GM21737 (cell line): Measurements from ENCODE around the gene C1orf198.

Experiments
- ATAC-seq: cut with Tn5 transposase; IDR thresholded peaks from one replicate; pipeline ENCODE4 v1.9.1; 2021; ENCODE audit warnings: mild to moderate bottlenecking, moderate library complexity; ENCODE audit not compliant: unreplicated experiment

The C1orf198 gene

DNA sequence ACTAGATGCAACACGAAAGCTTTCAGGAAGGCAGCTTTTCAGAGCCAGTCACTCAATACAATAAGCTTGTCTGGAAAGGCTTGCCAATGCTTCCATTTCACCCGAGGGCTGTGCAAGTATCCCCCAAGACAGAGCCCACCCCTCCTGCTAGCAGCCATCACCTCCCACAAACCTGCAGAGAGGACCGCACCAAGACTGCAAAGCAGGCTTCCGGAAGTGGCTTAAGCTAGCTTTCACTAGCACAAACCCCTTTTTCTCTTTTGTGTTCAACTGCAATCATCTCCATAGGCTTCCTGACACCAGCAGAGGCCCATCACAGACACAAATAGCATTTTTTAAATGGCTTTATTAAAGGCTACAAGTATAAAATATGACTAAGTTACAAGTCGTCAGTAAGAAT lies 31.5 kb downstream of the C1orf198 start:
- ATAC-seq = no peak

- ATAC-seq = no peak
Observed at GRCh38 chr1:230836347-230836746, 32.0 kb downstream of the C1orf198 start.

DNA sequence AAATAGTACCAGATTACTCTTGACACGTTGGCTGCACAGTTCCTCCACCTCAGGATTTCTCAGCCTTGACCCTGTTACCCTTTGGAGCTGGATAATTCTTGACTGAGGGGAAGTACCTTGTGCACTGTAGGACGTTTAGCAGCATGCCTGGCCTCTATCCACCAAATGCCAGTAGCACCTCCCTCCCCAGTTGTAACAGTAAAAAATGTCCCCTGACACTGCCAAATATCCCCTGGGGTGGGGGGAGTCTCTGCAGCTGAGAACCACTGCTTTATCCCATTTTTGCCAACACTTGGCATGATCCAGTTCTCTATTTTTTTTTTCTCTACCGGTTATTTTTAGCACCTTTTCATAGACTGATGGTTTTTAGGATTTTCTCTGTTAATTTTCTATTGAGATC lies 34.0 kb downstream of the C1orf198 start:
- ATAC-seq = no peak

GRCh38 chr1:230833511-230833910 lies 34.8 kb downstream of the C1orf198 start:
- no peak for ATAC-seq

DNA sequence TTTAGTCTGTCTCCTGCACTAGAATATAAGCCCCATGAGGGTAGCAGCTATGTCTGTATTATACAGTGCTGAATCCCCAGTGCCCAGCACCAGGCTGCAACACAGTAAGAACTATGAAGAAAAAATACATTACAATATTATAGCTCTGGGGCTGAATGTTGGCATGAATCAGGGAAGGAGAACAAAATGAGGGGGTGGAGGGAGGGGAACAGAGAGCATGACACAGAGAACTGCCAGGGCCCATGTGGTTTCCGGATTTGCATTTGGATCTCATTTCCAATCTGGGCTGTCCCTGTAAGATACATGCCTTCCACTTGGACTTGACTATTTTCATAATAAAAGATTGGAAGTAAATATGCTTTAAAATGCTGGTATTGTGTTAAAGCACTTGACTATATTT lies 35.8 kb downstream of the C1orf198 start:
- ATAC-seq = no peak

- no peak for ATAC-seq
Observed at GRCh38 chr1:230831771-230832170, 36.5 kb downstream of the C1orf198 start.

DNA sequence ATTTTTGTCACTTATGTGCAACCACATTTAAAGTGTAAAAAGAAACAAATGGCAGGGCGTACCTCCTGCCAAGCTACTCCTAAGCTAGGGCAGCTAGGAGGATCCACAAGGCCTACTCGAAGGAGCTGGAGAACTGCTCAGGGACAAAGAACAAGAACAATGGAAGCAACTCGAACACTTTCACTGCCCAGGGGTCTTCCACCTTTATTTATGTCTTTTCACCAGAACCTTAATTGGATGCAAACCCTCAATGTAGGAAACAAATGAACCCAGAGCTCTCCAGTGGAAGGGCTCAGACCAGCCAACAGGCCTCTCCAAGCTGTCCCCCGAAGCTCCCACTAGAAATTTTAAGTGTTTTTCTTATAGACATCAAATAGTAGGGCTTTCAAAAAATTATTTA lies 39.9 kb downstream of the C1orf198 start:
- no peak for ATAC-seq

GRCh38 chr1:230827801-230828200 lies 40.5 kb downstream of the C1orf198 start:
- ATAC-seq = no peak

DNA sequence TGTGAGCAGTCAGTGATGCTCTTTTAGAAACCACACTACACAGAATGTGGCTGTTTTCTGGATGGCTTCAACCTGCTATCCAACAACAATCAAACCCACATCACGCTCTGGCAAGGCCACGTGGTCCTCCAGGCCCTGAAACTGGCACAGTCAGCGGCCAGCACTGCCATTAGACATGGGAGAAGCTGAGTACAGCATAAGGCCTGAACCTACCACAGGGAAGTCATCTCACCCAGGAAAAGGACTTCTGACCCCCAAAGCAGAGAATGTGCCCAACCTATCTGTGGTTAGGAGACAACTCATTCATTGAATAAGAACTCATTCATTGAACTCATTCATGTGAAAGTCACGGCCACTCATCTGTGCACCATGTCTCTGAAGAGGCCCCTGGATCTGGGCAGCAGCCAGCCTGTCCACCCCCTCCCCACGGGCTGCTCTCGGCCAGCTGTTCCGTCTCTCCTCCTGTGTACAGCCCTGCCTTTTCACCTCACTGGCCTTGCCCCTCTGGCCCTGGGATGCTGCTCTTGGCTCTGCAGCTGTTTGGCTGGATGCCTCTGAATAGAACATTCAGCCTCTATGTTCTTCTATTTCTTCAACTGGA lies 41.1 kb downstream of the C1orf198 start:
- ATAC-seq = no peak

GRCh38 chr1:230826166-230826875 lies 42.0 kb downstream of the C1orf198 start:
- no peak for ATAC-seq

DNA sequence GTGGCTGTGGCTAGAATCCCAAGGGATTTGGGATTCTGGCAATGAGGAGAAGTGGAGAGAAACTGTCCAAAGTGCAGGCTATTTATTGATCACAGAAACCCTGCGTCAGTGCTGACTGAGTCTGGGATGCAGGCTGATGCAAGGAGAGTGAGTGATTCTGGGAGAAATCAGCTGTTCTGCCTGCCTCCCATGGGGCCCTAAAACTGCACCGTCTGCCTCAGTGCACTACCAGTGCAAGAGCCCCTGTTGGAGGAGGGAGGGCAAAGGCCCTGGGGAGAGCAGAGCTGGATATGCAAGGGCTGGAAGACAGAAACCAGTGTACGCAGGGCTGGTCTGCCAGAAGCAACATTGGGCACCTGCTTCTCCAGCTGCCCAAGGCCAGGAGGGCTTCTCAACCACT lies 42.6 kb downstream of the C1orf198 start:
- ATAC-seq = no peak

DNA sequence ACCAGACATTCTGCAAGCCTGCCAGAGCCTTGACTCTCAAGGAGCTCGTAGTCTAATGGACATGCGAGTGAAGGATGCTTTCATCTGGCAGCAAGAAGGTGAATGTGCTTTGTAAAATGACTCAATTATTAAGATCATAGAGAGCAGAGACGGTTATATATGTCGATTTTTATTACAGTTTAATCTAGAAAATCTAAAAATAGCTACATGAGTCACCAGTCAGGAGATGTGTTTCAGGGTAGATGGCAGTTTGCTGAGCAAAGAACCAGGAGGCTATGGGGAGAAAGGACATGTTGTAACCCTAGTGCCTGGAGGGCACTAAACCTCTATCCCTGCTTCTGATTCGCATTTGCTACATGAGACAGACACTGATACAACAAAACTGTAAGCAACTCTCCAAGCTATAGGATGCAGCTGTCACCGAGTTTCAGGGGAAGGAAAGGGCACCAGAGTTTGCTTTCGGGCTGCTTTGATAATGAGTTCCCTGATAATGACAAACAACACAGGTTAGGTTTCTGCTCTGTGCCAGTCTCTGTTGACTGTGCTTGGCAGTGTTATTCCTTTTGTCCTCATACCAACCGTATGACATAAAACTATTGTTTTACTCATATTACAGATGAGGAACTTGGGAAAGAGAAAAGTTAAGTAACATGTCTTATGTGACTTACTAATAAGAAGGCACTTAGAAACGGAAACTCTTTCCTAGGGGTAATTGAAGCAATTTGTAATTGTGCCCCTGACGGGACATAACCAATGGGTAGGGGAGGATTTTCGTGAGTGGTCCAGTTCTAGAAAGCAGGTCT lies 43.2 kb downstream of the C1orf198 start:
- ATAC-seq = no peak

- ATAC-seq = no peak
Observed at GRCh38 chr1:230824551-230824918, 43.8 kb downstream of the C1orf198 start.

DNA sequence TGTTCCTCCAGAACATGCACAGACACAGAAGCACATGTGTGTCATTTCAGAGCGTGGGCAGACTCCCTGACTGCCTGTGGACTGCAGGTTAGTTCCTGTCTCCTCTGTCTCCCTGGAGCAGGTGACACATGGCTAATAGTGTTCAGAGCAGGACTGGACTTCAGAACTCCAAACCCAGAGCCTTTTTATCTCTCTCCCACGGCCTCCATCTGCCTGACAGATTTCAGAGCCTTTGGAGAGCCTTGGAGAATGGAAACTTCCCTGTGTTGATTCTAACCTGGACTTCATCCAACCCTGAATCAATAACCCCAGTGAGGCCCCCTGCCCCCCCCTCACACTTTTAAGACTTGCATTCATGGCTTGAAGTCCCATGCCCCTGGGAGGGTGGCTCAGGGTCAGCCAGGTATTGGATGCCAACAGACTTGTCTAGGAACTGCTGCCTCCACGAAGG lies 44.4 kb downstream of the C1orf198 start:
- ATAC-seq = no peak

DNA sequence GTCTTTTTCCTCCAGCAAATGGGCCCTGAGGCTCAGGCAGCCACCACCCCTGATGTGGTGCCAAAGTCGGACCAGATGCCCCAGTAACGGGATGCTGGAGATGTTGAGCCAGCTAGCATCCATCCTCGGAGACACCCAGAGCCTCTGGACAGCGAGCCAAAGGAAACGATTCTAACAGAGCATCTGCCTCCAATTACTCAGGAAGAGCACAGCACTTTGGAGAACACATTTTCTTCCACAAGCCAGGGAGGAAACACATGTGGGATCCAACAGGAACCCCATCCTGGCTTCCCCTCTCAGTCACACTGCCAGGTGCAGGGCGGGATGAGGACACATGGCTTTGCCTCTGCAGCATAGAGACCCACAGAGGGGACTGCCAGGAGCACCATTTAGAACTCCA lies 44.9 kb downstream of the C1orf198 start:
- ATAC-seq = no peak

DNA sequence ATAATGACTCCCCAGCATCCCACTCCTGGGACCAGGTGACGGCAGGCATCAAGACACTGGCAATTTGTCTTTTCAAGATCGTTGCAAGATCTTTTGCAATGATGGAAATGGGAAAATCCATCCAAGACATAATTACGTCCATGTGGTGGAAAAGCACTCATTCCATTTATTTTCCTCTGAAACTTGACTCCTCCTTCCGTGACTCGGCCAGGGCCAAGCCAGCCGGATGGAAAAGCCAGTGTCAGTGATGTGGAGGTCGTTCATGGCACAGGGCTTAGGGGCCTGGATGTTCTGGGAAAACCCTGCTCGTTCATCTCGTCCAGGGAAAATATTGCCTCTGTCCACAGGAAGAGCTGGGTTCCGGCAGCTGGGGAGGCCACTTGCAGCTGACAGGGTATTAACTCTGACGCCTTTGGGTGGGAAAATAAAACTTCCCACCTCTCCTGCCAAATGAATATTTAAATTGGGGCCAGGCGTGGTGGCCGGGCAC lies 46.2 kb downstream of the C1orf198 start:
- ATAC-seq = no peak

DNA sequence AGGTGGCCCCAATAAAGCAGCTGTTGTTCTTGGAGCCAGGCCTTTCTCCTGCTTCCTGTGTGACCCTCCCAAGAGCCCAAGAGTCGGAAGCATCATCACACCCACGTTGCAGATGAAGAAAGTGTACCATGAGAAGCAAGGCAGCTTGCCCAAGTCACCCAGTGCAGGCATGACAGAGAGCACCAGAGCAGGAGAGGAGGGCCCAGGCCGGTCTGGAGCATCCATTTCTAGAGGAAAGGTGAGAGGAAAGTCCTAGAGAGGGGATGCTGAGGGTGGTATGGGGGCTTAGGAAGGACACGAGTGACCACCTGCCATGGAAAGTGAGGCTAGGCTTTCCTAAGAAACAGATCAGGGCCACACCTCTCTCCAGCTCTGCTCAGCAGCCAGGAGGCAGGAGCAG lies 47.0 kb downstream of the C1orf198 start:
- no peak for ATAC-seq

- no peak for ATAC-seq
Observed at GRCh38 chr1:230820568-230820967, 47.8 kb downstream of the C1orf198 start.

- no peak for ATAC-seq
Observed at GRCh38 chr1:230819976-230820375, 48.3 kb downstream of the C1orf198 start.

- no peak for ATAC-seq
Observed at GRCh38 chr1:230818901-230819300, 49.4 kb downstream of the C1orf198 start.

GRCh38 chr1:230818367-230818766 lies 50.0 kb downstream of the C1orf198 start:
- ATAC-seq = no peak

DNA sequence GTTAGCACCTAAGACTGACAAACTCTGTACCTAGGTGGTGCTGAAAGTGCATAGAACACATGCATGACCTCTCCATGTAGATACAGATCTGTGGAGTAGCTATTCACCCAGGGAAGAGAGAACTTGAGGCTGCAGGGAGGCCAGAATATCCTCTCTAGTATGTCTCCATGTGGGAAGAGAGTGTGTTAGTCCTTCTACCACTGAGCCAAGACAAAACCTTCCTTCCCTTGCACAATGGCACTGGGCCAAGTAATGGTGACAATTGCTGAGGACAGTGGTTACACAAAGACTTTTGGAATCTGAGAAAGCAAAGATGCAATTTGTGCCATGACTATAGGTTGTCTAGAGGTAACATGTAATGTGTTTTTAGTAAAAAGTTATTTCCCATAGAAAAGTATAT lies 52.3 kb downstream of the C1orf198 start:
- ATAC-seq = no peak
